AG08395 (cell line): ENCODE results near the gene POMT2.
A peak's percentile ranks its signal among the peaks of the same experiment; 100 is the strongest.

Experiments
- DNase-seq: peaks from one replicate; pipeline ENCODE4 v3.0.0; 2012; ENCODE audit warnings: mixed read lengths, low spot score

Gene POMT2

GRCh38 chr14:77267937-77268699 is 52.6 kb downstream of the POMT2 start:
- no peak for DNase-seq

GRCh38 chr14:77266336-77266735 is 54.3 kb downstream of the POMT2 start:
- no peak for DNase-seq

- DNase-seq = no peak
Observed at GRCh38 chr14:77265561-77266335, 54.9 kb downstream of the POMT2 start.

GRCh38 chr14:77265187-77265515 is 55.5 kb downstream of the POMT2 start:
- DNase-seq = no peak

GRCh38 chr14:77264466-77265186 is 56.1 kb downstream of the POMT2 start:
- no peak for DNase-seq

GRCh38 chr14:77260631-77261030 is 60.1 kb downstream of the POMT2 start:
- DNase-seq = no peak

- DNase-seq = no peak
Observed at GRCh38 chr14:77260199-77260598, 60.5 kb downstream of the POMT2 start.

- DNase-seq = no peak
Observed at GRCh38 chr14:77259025-77259715, 61.5 kb downstream of the POMT2 start.

- DNase-seq = no peak
Observed at GRCh38 chr14:77258566-77258965, 62.1 kb downstream of the POMT2 start.

GRCh38 chr14:77257700-77258099 is 63.0 kb downstream of the POMT2 start:
- no peak for DNase-seq

- DNase-seq = no peak
Observed at GRCh38 chr14:77256694-77257093, 64.0 kb downstream of the POMT2 start.

GRCh38 chr14:77253333-77254190 is 67.1 kb downstream of the POMT2 start:
- DNase-seq = no peak

- no peak for DNase-seq
Observed at GRCh38 chr14:77251870-77252269, 68.8 kb downstream of the POMT2 start.

GRCh38 chr14:77250927-77251326 is 69.8 kb downstream of the POMT2 start:
- no peak for DNase-seq

GRCh38 chr14:77249286-77249685 is 71.4 kb downstream of the POMT2 start:
- DNase-seq = no peak

GRCh38 chr14:77248666-77249065 is 72.0 kb downstream of the POMT2 start:
- DNase-seq = no peak

GRCh38 chr14:77246784-77247183 is 73.9 kb downstream of the POMT2 start:
- DNase-seq = no peak

- no peak for DNase-seq
Observed at GRCh38 chr14:77245820-77246219, 74.9 kb downstream of the POMT2 start.

GRCh38 chr14:77243853-77244252 is 76.8 kb downstream of the POMT2 start:
- DNase-seq = no peak

- DNase-seq = no peak
Observed at GRCh38 chr14:77242752-77243151, 77.9 kb downstream of the POMT2 start.

- DNase-seq = peak; percentile 12
Observed at GRCh38 chr14:77241955-77242354, 78.7 kb downstream of the POMT2 start.
